Right renal cortex interstitium (tissue), 3 donors: Measurements from ENCODE around the gene PCTP. TPM values are rescaled to one million over a fixed set of nuclear protein-coding genes. Genes with fewer than 3 reads are reported as not detected.

ENCODE experiments used
- DNase-seq, 3 donors: peaks; one replicate each; pipeline ENCODE4 v3.0.0-alpha.2; 2013; ENCODE audit warnings: low read depth in 3 of 3, low spot score in 2 of 3
- polyA plus RNA-seq, 3 donors: library from polyadenylated mRNA; unstranded; fragments of 120-200 nt; gene quantifications; one replicate each; pipeline ENCODE4 v1.2.1, GENCODE V29; 2013; ENCODE audit not compliant: insufficient read length in 3 of 3

PCTP gene
- polyA plus RNA-seq, 3 donors, result 30.9 to 35.7 (median 32.1) TPM

DNA sequence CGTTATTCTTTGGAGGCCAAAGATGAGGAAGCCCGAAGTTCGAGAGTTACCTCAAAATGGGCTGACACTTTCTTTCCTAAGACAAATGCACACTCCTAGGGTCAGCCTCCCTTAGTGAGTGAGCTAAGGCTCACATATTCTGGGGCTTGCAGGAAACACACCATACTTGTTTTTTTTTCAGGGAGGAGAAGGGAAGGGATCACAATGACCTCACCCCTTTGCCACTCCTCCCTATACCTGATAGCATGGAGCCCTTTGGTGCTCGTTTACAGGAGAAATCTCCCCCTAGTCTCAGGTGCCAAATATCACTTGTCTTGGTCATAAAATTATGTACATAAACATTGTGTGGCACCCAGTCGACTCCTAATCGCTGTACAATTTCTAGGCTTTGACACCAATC is 23.6 kb upstream of the PCTP start:
- no peak for DNase-seq

DNA sequence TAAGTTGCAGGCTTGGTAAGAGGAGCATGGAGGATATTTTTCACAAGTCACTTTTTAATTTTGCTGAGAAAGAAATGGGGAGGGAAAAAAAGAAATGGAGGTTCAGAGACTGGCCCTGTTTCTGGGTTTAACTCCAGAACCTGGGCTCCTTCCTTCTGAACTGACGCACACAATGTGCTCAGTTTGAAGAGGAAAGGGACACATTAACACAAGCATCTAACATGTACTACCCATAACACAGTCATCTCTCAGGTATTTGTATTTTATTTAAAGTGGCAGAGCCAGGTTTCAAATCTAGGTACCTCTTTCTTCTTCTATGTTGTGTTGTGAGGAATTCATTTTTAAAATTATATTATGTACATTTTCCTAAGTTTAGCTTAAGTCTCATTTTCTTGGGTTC is 22.9 kb upstream of the PCTP start:
- DNase-seq, result no peak

GRCh38 chr17:55728361-55728760 is 22.5 kb upstream of the PCTP start:
- no peak for DNase-seq

- no peak for DNase-seq
Measured at GRCh38 chr17:55728833-55729232, 22.0 kb upstream of the PCTP start.

- no peak for DNase-seq
Measured at GRCh38 chr17:55729484-55729883, 21.4 kb upstream of the PCTP start.

DNA sequence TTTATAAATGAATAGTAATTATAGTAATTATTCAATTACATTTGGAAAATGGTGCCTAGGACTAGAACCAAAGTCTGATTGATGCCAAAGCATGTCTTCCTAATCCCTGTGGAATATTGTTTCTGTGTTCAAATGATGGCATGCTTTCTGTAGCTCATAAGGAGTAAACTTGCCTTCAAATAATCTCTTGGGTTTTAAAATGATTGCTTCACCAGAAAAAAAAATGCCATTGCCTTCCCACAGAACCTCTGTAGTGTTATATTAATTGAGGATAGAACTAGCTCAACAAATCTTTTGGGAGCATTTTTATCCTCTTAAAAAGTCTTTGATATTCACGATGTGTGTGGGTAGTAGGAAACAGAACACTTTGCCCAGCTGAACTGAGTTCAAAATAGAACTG is 20.5 kb upstream of the PCTP start:
- no peak for DNase-seq

GRCh38 chr17:55730808-55731207 is 20.0 kb upstream of the PCTP start:
- no peak for DNase-seq

- no peak for DNase-seq
Measured at GRCh38 chr17:55731586-55732250, 19.1 kb upstream of the PCTP start.

DNA sequence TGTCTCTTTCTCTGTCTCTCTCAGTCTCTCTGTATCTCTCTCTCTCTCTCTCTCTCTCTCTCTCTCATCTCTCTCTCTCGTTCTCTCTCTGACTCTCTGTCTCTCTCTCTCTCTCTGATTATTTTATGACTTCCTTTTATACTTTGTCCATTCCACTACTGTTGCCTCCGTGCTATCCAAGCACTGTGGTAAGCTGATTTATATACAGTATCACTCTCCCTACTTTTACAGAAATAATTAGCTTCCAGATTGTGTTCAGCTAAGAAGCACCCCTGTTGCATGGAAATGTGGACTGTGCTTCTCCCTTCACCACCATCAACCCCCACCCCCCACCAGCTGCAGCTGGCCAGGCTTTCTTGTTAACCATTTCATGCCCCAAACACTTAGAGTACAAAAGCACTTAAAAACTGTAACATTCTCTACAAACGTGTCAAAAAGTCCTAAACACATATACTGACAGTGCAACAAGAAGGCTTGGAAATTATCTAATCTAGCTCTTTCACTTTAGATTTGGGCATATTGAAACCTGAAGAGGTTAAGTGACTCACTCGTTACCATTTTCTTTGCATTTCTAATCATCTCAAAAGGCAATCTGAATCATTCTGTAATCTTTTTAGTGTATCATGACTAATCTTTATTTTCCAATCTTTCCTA is 16.6 kb upstream of the PCTP start:
- no peak for DNase-seq

DNA sequence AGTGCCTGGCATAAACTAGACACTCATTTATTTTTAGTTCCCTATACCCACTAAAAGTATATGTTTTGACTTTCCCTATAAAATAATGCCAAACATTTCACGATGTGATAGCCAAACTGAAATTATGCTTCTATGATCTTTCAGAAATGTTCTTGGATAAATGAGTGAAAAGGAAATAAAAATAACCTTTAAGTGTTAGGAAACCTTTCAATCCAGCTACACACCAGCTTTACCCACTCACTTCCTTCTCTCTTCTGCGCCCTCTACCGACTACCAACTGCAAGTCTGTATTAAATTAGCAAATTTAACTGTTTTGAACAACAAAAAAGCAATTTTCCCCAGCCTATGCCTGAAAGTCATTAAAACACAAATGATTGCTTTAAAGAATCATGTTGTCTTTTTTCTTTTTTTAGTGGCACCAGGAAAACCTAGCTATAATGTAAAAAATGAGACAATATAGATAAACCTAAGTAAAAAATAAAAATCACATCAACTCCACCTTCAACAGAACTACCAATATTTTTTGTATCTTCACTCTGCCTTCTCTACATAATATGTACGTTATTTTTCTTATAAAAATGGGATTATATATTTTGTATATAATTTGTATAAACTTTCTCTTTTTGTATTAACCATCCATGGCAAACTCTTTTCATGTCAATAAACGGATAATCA is 15.0 kb upstream of the PCTP start:
- no peak for DNase-seq

DNA sequence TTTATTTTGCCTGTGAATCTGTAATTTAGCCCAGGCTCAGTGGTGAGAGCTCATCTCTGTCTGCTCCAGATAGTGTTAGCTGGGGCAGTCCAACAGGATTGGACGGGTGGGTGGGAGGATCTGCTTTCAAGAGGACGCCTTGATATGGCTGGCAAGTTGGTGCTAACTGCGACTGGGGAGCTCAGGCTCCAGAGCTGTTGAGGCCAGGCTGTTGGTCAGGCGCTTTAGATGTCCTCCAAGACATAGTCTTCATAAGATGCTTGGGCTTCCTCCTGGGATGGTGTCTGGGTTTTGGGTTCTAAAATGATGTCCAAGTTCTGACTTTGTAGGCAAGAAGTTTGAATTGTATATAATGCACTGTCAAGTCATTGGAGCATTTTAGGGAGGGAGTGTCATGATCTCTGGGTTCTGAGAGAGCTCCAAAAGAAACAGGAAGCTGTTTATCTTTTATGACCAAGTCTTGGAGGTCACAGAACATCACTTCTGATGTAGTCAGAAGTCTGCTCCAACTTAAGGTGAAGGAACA is 12.8 kb upstream of the PCTP start:
- no peak for DNase-seq

- DNase-seq, result no peak
Measured at GRCh38 chr17:55740511-55741355, 10.1 kb upstream of the PCTP start.

DNA sequence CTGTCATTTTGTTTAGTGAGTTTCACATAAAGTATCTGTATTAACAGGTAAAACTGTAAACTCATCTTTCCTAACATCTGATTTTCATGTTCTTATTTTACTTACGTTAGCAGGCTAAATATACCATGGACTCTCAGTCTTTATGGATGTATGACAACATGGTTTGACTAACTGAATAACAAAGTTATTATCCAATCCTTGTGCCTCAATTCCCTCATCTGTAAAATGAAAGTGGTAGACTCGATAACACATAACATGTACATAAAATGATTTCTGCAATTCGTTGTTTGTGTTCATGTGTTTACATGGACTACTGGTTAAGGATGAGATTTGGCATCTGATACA is 9.5 kb upstream of the PCTP start:
- no peak for DNase-seq

DNA sequence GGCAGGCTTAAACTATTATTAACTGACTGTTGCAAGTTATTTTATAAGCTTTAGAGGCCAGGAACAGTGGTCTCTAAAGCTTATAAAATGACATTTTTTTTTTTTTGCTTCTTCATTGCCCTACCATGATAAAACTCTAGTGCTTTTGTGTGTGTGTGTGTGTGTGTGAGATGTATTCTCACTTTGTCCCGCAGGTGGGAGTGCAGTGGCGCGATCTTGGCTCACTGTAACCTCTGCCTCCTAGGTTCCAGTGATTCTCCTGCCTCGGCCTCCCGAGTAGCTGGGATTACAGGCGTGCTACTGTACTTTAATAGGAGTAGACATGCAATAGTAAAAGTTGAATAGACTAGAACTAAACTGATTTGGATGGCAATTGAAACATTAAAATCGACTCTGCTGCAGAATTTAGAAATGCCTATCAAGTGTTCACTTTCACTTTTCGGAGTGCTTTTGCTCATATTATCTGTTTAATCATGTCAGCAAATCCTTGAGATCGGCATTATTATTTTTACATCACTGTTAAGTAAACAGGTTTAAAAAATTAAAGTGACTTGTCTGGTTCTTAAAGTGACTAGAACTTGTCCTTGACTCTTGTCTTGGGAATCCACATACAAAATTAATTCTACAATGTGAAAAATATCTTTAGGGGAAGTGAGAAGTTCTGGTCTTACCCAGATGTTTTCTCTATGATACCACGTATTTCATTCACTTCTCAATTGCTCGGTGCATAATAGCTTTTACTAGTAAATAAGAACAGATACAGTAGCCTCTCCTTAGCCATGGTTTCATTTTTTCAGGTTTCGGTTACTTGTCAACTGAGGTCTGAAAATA is 8.4 kb upstream of the PCTP start:
- DNase-seq, result no peak

GRCh38 chr17:55743103-55743679 is 7.7 kb upstream of the PCTP start:
- DNase-seq, result no peak

GRCh38 chr17:55745258-55745657 is 5.6 kb upstream of the PCTP start:
- no peak for DNase-seq

- no peak for DNase-seq
Measured at GRCh38 chr17:55746466-55746865, 4.4 kb upstream of the PCTP start.

- DNase-seq, result no peak
Measured at GRCh38 chr17:55747209-55747608, 3.6 kb upstream of the PCTP start.

DNA sequence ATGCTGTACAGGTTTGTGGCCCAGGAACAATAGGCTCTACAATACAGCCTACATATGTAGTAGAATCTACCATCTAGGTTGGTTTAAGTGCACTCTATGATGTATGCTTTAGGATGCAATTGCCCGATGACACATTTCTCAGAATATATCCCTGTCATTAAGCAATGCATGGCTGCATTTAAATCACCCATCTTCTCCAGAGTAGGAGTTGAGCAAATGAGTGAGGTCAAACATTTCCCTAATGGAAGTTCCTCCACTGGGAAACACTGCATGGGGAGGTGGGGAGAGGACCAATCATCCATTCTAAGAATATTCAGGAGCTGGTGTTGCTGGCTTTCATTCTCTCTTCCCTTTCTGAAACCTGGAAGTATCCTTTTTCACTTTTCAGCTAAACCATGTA is 2.0 kb upstream of the PCTP start:
- no peak for DNase-seq

DNA sequence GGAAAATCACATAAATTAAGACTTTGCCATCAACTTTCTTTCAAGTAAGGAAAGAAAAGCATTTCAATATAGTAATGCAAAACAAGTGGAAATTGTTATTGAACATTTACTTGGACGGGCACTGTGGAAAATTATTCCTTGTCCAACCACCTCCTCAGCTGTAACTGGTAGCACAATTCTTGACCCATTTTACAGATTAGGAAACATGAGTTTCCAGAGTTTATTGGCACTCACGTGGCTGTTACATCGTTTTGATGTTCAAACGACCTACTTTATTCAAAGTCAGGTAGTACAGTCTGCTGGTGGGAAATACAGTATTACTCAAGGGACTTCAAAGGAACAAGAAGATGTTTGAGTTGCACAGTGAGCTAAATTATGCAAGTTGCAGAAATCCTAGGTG is 866 bp upstream of the PCTP start:
- DNase-seq, result no peak
